GM13977 (cell line): Measurements from ENCODE around the gene PARG.
"Not testable (repeated sequence)": the region's sequence is repeated elsewhere in the genome, so short reads cannot be mapped to it uniquely, and the experiment has no call there.

ENCODE experiments used
- DNase-seq: peaks from one replicate; pipeline ENCODE4 v3.0.0; 2012; ENCODE audit warnings: low spot score
- in situ Hi-C: fragments of 300-500 bp; cut with MboI; formaldehyde crosslinking; loops from one replicate; pipeline ENCODE4 v1.12.0; 2022; ENCODE audit warnings: low sequenced_read_pairs, low pct_unique_long_range_greater_than_20kb, mixed read lengths, inconsistent platforms; ENCODE audit not compliant: unreplicated experiment
- TF ChIP-seq, protein P1 (sequence below): IDR thresholded peaks from 2 replicates; pipeline ENCODE4 v1.5.1; 2012; ENCODE audit warnings: mild to moderate bottlenecking, control low read depth; ENCODE audit not compliant: insufficient read depth; ENCODE audit errors: extremely low read depth, missing control alignments

Gene PARG

DNA sequence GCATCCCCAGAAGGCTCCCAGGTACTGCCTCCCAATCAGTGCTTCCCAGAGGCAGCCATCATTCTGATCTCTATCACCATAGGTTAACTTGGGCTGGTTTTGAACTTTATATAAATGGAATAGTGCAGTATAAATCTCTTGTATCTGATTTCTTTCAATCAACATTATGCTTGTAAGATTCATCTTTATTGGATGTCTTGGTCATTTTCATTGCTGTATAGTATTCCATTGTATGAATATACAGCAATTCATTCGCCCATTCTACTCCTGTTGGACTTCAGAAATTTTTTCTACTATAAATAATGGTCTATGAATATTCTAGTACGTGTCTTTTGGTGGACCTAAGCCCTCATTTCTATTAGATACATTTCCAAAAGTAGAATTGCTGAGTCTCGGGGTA is 163.6 kb downstream of the PARG start:
- in situ Hi-C loops = no loop called here
- DNase-seq = no peak
- TF ChIP-seq, protein P1, sequence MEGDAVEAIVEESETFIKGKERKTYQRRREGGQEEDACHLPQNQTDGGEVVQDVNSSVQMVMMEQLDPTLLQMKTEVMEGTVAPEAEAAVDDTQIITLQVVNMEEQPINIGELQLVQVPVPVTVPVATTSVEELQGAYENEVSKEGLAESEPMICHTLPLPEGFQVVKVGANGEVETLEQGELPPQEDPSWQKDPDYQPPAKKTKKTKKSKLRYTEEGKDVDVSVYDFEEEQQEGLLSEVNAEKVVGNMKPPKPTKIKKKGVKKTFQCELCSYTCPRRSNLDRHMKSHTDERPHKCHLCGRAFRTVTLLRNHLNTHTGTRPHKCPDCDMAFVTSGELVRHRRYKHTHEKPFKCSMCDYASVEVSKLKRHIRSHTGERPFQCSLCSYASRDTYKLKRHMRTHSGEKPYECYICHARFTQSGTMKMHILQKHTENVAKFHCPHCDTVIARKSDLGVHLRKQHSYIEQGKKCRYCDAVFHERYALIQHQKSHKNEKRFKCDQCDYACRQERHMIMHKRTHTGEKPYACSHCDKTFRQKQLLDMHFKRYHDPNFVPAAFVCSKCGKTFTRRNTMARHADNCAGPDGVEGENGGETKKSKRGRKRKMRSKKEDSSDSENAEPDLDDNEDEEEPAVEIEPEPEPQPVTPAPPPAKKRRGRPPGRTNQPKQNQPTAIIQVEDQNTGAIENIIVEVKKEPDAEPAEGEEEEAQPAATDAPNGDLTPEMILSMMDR = no peak

DNA sequence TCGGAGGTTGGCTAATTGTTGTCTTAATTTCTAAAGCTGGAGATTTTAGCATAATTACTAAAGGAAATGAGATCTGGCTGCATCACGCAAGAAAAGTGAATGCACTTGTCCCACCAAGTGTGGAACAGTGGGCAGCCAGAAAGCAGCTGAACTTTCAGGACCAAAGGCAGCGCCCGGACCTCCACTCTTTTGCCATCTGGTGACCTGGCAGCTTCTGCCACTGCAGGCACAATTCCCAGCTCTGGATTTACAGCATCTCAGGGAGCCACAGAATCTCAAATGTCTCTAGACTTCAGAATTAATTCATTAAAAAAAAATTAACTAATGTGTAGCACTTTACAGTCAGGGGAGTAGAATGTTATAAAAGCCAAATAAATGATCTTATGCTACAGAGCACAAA is 165.0 kb downstream of the PARG start:
- in situ Hi-C loops = no loop called here
- TF ChIP-seq, protein P1 = no peak
- no peak for DNase-seq

DNA sequence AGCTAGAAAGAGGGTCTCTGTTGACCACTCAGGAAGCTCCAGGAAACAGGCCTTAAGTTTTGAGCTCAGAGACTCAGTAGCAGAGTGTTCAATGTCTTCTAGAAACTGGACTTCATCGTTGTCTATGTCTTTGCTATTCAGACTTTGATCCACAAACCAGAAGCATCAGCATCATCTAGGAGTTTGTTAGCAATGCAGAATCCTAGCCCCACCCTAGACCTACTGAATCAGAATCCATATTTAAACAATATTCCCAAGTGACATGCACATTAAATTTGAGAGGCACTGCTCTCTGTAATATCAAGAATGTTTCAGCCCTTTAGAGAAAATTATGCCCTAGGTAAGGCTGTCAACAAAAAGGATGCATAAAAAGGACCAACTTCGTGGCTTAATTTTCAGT is 166.8 kb downstream of the PARG start:
- TF ChIP-seq, protein P1 = no peak
- DNase-seq = no peak
- in situ Hi-C loops = no loop called here

DNA sequence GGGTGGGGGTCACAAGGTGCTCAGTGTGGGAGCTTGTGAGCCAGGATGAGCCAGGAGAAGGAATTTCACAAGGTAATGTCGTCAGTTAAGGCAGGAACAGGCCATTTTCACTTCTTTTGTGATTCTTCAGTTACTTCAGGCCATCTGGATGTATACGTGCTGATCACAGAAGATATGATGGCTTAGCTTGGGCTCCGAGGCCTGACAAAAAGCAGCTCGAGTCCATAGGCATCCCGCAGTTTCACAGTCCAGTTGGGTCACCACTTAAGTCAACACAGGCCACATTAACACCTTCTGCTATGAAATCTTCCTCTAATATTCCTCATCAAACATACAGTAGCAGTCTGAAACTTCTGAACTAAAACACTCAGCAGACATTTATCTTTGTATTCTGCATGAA is 168.9 kb downstream of the PARG start:
- DNase-seq, in situ Hi-C loops: not testable (repeated sequence)

DNA sequence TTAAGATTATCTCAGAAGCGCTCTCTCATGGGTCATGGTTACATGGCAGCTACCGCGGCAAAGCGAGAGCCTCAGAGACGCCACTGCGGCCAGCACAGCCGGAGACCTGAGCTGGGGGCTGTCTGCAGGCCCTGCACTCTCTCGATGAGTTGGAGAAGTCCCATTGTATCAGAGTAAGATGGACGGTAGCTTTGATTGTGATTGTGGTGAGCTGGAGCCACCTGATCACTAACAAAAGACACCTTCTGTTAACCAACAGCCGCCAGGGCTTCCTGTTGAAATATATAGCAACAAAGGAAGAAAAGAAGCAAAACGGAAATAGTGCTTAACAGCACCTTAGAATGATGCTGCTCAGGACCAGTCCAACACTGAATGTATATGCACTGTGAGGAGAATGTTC is 170.8 kb downstream of the PARG start:
- in situ Hi-C loops, DNase-seq: not testable (repeated sequence)

DNA sequence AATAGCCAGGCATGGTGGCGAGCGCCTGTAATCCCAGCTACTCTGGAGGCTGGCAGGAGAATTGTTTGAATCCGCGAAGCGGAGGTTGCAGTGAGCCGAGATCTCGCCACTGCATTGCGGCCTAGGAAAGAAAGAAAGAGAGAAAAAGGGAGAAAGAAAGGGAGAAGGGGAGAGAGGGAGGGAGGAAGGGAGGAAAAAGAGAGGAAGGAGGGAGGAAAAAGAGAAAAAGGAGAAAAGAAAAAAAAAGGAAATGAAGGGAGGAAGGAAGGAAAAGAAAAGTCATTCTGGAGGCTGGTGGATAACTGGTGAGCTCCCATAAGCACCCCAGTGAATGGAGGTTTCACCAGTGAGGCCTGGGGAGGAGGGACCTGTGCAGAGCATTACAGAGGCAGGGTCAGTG is 172.1 kb downstream of the PARG start:
- TF ChIP-seq, protein P1 = no peak
- no peak for DNase-seq
- in situ Hi-C loops = no loop called here

DNA sequence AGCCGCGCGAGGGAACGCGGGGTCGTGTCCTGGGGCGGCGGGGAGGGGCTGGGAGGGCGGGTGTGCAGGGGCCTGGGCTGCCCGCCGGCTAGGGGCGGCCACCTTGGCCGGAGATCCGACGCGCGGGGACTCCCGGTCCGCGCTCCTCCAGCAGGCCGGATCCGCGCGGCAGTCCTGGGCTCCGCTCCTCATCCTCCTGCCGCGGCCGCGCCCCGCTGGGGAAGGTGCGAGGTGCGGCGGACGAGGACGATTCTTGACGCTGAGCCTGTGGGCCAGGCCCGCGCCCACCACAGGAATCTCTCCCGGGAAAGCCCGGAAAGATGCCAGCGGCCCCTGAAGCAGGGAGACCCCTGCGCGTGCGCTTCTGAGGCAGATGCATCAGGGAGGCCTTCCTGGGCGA is 173.1 kb downstream of the PARG start:
- in situ Hi-C loops = no loop called here
- TF ChIP-seq, protein P1 = no peak
- no peak for DNase-seq

DNA sequence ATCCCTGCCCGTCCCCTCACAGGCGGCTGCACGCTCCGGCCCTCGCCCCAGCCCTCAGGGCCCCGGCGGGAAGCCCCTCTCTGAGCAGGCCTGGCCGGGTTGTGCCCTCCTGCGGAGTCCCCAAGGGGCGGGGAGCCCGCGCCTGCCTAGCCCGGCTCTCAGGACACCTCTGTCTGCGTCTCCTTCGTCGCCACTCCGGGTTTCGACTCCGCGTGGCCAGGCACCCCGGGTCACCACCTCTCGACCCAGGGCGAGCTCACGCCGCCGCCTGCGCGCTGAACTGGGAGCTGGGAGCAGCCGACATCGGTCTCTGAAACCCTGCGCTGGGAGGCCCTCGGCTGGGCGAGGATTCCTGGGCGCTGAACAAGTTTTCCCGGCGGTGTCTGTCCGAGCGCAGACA is 173.5 kb downstream of the PARG start:
- TF ChIP-seq, protein P1 = no peak
- DNase-seq = no peak
- in situ Hi-C loops = no loop called here
